ENCODE data around the gene ADCY5.

The ADCY5 gene

DNA sequence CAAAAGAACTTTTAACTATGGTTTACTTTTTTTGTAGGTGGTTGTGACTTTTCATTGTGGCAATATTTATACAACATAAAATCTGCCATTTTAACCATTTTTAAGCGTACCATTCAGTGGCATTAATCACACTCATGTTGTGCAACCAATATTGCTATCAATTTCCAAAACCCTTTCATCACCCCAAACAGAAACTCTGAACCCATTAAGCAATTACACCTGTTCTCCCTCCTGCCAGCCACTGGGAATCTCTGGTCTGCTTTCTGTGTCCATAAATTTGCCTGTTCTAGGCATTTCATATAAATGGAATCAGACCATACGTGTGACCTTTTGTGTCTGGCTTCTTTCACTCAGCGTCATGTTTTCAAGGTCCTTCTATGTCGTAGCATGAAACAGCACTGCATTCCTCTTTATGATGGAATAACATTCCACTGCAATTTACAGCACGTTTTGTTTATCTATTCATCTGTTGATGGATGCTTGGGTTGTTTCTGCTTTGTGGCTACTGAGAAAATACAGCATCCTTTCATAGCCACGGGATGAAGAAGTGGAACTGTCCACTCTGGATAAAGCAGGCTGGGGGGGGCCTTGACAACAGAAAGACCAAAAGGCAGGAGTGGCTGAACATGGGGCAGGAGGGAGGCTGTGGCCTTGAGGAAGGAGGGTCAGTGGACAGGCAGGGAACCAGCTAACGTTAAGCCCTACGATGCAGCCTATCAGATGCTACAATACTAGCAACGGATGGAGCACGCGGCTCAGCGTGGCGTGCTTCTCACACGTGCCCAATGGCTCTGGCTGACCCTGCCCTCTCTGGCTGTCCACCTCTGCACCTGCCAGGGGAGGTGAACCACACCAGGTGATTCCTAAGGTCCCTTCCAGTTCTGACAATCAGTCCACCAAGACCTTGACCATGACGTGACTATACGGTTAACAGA is 136.3 kb downstream of the ADCY5 start:
- DNase-seq (no peak), ATAC-seq (ENCODE audit: insufficient read depth, low read depth) (no peak)
- no peak overlapping the region for H3K9ac ChIP-seq (ENCODE audit: low read depth, low read length)
- no peaks in the 10 kb centered on the region for H3K79me2 ChIP-seq (ENCODE audit: insufficient read depth, low read length)
- peaks cover 6% of the 10 kb centered on the region for H4K20me1 ChIP-seq (ENCODE audit: insufficient read depth, low read length)
- no peaks in the 10 kb centered on the region for H3K4me1 ChIP-seq (ENCODE audit: insufficient read depth, low read length)
- H2AFZ ChIP-seq (ENCODE audit: low read depth, low read length) = no peak overlapping the region
- peaks cover 15% of the 10 kb centered on the region for H3K27me3 ChIP-seq (ENCODE audit: insufficient read depth, low read length, poor library complexity)
- H3K4me2 ChIP-seq (ENCODE audit: insufficient read depth, low read length) = no peak overlapping the region
- TF ChIP-seq, protein P1, sequence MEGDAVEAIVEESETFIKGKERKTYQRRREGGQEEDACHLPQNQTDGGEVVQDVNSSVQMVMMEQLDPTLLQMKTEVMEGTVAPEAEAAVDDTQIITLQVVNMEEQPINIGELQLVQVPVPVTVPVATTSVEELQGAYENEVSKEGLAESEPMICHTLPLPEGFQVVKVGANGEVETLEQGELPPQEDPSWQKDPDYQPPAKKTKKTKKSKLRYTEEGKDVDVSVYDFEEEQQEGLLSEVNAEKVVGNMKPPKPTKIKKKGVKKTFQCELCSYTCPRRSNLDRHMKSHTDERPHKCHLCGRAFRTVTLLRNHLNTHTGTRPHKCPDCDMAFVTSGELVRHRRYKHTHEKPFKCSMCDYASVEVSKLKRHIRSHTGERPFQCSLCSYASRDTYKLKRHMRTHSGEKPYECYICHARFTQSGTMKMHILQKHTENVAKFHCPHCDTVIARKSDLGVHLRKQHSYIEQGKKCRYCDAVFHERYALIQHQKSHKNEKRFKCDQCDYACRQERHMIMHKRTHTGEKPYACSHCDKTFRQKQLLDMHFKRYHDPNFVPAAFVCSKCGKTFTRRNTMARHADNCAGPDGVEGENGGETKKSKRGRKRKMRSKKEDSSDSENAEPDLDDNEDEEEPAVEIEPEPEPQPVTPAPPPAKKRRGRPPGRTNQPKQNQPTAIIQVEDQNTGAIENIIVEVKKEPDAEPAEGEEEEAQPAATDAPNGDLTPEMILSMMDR (IDR thresholded peaks at IDR 0.05; ENCODE audit: borderline replicate concordance, extremely low read depth, low read length, poor library complexity, severe bottlenecking) = no peak
- TF ChIP-seq EZH2 (IDR thresholded peaks at IDR 0.05; ENCODE audit: borderline replicate concordance, low read depth, low read length, severe bottlenecking) = no peak
- no peak overlapping the region for H3K27ac ChIP-seq (ENCODE audit: low read length)
- no peaks in the 10 kb centered on the region for H3K36me3 ChIP-seq (ENCODE audit: insufficient read depth, low read length)
- H3K9me3 ChIP-seq (ENCODE audit: insufficient read depth, low read length, severe bottlenecking) = no peaks in the 10 kb centered on the region
- no peak overlapping the region for H3K4me3 ChIP-seq (ENCODE audit: low read depth in 1 of 2, low read length in 2 of 2)

GRCh38 chr3:123311201-123311600 is 137.7 kb downstream of the ADCY5 start:
- no peak overlapping the region for H3K27ac ChIP-seq (ENCODE audit: low read length)
- H3K36me3 ChIP-seq (ENCODE audit: insufficient read depth, low read length) = no peaks in the 10 kb centered on the region
- no peaks in the 10 kb centered on the region for H3K79me2 ChIP-seq (ENCODE audit: insufficient read depth, low read length)
- H2AFZ ChIP-seq (ENCODE audit: low read depth, low read length) = no peak overlapping the region
- H3K4me1 ChIP-seq (ENCODE audit: insufficient read depth, low read length) = no peaks in the 10 kb centered on the region
- H3K27me3 ChIP-seq (ENCODE audit: insufficient read depth, low read length, poor library complexity) = peaks cover 19% of the 10 kb centered on the region
- H3K9me3 ChIP-seq (ENCODE audit: insufficient read depth, low read length, severe bottlenecking) = no peaks in the 10 kb centered on the region
- no peak overlapping the region for H3K9ac ChIP-seq (ENCODE audit: low read depth, low read length)
- peaks cover 6% of the 10 kb centered on the region for H4K20me1 ChIP-seq (ENCODE audit: insufficient read depth, low read length)
- H3K4me2 ChIP-seq (ENCODE audit: insufficient read depth, low read length) = no peak overlapping the region
- ATAC-seq (ENCODE audit: insufficient read depth, low read depth) = no peak
- H3K4me3 ChIP-seq (ENCODE audit: low read depth in 1 of 2, low read length in 2 of 2) = no peak overlapping the region
- TF ChIP-seq, protein P1 (IDR thresholded peaks at IDR 0.05; ENCODE audit: borderline replicate concordance, extremely low read depth, low read length, poor library complexity, severe bottlenecking) = no peak
- TF ChIP-seq EZH2 (IDR thresholded peaks at IDR 0.05; ENCODE audit: borderline replicate concordance, low read depth, low read length, severe bottlenecking) = no peak
- no peak for DNase-seq

- Histone ChIP-seq H2AFZ (ENCODE audit: low read depth, low read length) (no peak overlapping the region), H3K4me1 (ENCODE audit: insufficient read depth, low read length) (no peaks in the 10 kb centered on the region), H3K4me3 (ENCODE audit: low read depth in 1 of 2, low read length in 2 of 2) (no peak overlapping the region), H3K9me3 (ENCODE audit: insufficient read depth, low read length, severe bottlenecking) (no peaks in the 10 kb centered on the region), H3K9ac (ENCODE audit: low read depth, low read length) (no peak overlapping the region), H4K20me1 (ENCODE audit: insufficient read depth, low read length) (peaks cover 6% of the 10 kb centered on the region), H3K36me3 (ENCODE audit: insufficient read depth, low read length) (no peaks in the 10 kb centered on the region), H3K79me2 (ENCODE audit: insufficient read depth, low read length) (no peaks in the 10 kb centered on the region), H3K27ac (ENCODE audit: low read length) (no peak overlapping the region), H3K27me3 (ENCODE audit: insufficient read depth, low read length, poor library complexity) (peaks cover 19% of the 10 kb centered on the region), H3K4me2 (ENCODE audit: insufficient read depth, low read length) (no peak overlapping the region)
- ATAC-seq (ENCODE audit: insufficient read depth, low read depth) = no peak
- no peak for DNase-seq
- TF ChIP-seq EZH2 (IDR thresholded peaks at IDR 0.05; ENCODE audit: borderline replicate concordance, low read depth, low read length, severe bottlenecking) = no peak
- TF ChIP-seq, protein P1 (IDR thresholded peaks at IDR 0.05; ENCODE audit: borderline replicate concordance, extremely low read depth, low read length, poor library complexity, severe bottlenecking) = no peak
Measured at GRCh38 chr3:123310741-123311140, 138.1 kb downstream of the ADCY5 start.
